RWPE1 (cell line): ENCODE data around the gene CLCN7.

Experiments
- CTCF ChIA-PET: fragments of 350-600 bp; sonication (Branson Sonifier 250); formaldehyde crosslinking; extraction: SDS; loops from one replicate; lab custom pipeline; 2021; lab: Yijun Ruan, JAX
- POLR2A ChIA-PET: fragments of 400-600 bp; formaldehyde crosslinking; extraction: SDS; loops from one replicate; lab custom pipeline; 2020; ENCODE audit warnings: antibody characterized with exemption; ENCODE audit not compliant: low non-redundant PET; lab: Yijun Ruan, JAX
- DNase-seq: peaks from one replicate; pipeline ENCODE4 v3.0.0; 2012; ENCODE audit warnings: low spot score
- H3K27ac ChIP-seq: fragments of 450-650 bp; 2 replicates; pipeline ENCODE4 v1.5.1; 2017
- TF ChIP-seq, protein P1 (sequence below): fragments of 450-650 bp; conservative IDR thresholded peaks from 2 replicates; pipeline ENCODE4 v1.5.1; 2017; ENCODE audit warnings: low read depth, mild to moderate bottlenecking

Gene CLCN7

DNA sequence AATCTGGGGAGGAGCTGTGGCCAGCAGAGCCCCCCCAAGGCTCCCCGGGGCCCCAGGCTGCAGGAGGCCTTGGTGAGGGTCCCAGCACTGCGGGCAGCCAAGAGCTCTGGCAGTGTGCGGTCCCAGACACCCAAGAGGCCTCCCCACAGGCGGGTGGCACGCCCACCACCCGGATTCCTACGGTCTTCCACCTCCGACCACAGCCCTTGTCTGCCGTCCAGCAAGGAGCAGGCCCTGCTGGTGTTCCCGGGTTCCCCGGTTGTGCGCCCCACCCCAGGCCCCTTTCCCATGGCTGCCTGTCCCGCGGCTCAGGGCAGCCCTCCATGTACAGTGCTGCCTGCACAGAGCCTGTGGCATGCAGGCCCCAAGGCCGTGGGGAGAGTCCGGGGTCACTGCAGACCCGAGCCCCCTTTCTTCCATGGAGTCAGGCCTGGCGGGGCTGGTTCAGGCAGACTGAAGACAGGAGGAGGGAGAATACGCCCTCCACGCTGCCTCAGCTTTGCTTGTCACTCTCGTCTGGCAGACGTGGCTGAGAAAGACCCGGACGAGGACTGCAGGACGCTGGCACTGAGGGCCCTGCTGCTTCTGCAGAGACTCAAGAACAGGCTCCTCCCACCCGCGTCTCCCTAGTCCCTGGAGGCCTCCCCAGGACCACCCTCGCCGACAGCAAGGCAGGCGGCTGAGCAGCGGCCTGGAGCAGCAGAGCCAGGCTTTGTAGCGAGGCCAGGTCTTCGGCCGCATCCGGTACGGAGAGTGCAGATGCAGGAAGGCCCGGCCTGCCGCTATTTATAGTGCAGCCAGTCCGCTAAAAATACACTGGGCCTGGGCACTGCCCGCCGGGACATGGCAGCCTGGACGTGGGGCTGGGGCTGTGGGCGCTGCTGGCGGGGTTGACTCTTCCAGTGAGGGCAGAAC is 34.7 kb upstream of the CLCN7 start:
- peak overlapping the region; percentile 17; the same call in 1 of the 2 replicates for H3K27ac ChIP-seq
- TF ChIP-seq, protein P1, sequence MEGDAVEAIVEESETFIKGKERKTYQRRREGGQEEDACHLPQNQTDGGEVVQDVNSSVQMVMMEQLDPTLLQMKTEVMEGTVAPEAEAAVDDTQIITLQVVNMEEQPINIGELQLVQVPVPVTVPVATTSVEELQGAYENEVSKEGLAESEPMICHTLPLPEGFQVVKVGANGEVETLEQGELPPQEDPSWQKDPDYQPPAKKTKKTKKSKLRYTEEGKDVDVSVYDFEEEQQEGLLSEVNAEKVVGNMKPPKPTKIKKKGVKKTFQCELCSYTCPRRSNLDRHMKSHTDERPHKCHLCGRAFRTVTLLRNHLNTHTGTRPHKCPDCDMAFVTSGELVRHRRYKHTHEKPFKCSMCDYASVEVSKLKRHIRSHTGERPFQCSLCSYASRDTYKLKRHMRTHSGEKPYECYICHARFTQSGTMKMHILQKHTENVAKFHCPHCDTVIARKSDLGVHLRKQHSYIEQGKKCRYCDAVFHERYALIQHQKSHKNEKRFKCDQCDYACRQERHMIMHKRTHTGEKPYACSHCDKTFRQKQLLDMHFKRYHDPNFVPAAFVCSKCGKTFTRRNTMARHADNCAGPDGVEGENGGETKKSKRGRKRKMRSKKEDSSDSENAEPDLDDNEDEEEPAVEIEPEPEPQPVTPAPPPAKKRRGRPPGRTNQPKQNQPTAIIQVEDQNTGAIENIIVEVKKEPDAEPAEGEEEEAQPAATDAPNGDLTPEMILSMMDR = no peak
- ChIA-PET CTCF (no interaction called here), POLR2A (no interaction called here)
- no peak for DNase-seq

GRCh38 chr16:1508494-1509187 is 33.8 kb upstream of the CLCN7 start:
- DNase-seq = no peak
- POLR2A ChIA-PET = no interaction called here
- no peak overlapping the region; the same call in 1 of the 2 replicates for H3K27ac ChIP-seq
- TF ChIP-seq, protein P1 = no peak
- CTCF ChIA-PET = no interaction called here

GRCh38 chr16:1506494-1507213 is 31.8 kb upstream of the CLCN7 start:
- ChIA-PET POLR2A (no interaction called here), CTCF (no interaction called here)
- no peak overlapping the region for H3K27ac ChIP-seq
- TF ChIP-seq, protein P1 = no peak
- no peak for DNase-seq

- POLR2A ChIA-PET = no interaction called here
- CTCF ChIA-PET = no interaction called here
- TF ChIP-seq, protein P1 = no peak
- H3K27ac ChIP-seq = no peak overlapping the region
- DNase-seq = no peak
Measured at GRCh38 chr16:1505912-1506311, 31.1 kb upstream of the CLCN7 start.

DNA sequence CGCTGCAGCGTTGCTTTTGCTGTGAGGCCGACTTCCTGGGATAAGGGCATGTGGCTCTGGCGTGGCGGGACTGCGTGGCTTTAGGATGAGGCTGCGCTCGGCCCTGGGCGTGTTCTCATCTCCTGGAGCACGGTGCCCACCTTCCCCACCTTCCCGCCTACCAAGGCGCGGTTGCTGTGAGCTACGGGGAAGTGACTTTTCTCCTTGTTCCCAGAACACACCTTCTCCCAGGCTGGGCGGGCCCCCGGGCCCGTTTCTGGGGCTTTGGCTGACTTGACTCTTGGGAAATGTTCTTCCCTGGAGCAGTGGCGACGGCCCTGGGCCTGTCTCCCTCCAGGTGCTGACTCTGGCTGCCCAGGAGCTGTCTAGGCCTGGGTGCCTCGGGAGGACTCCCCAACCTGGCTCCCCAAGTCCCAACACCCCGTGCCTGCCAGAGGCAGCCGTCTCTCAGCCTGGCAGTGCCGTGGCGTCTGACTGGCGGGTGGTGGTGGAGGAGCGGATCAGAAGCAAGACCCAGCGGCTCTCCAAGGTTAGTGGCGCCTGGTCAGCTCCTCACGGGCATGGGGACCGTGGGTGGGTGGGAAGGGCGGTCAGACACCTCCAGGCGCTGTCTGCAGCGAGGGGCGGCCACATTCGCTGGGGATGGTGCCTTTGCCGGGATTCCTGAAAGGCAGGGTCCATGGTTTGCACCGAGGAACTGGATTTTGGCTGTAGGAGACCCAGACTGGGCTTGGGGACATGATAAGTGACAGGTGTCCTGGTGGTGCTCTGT is 30.4 kb upstream of the CLCN7 start:
- H3K27ac ChIP-seq = 0 out of 2 replicates have a peak overlapping the region, but pooled peaks have one; percentile 1
- CTCF ChIA-PET = no interaction called here
- POLR2A ChIA-PET = interaction anchor here (0.5 kb wide), 1 partner anchor 34 kb away, joined by 3 read pairs; no protein-coding TSS in a partner anchor
- no peak for DNase-seq
- TF ChIP-seq, protein P1 = no peak
